CD4-positive, alpha-beta T cell treated with Interferon alpha-2 for 1 hour (primary cell): ENCODE data around the gene PRAME.
"Not testable (repeated sequence)": the region's sequence is repeated elsewhere in the genome, so short reads cannot be mapped to it uniquely, and the experiment has no call there.

ENCODE experiments used
- DNase-seq, 2 donors: peaks; one replicate each; pipeline ENCODE4 v3.0.0-alpha.2; 2020 to 2022

Gene PRAME

DNA sequence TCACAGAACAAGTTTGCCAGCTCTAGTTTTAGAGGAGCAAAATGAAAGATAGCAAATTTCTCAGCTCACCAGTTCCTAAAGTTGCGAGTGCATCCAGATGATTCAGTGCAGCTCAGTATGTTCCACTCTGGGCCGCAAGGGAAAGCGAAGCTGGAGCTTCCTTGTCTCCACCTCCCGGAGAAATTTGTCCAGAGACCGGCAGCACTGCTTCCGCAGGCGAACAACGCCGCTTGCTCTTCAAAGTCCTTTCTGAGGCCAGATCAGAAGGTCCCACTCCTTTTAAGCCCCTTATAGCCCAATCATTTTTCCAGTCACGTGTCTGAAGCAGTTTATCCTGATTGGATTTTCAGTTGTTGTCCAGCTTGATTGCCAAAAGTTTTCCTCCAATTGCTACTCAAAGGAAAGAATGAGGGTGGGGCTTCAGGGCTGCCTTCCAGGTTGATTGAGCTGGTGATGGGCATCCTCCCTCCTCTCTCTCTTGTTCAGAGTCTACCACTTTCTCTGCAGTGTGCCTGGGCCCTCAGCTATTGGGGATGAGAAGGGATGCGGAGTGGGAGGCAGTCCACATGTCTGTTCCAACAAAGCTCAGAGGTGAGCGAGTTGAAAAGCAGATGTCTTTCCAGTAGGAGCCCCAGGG, 38.9 kb downstream of the PRAME start, which contains the start of gene ZNF280A:
ZNF280A (minus strand) TSS at position 251 of the 637 bp plus-strand sequence. CDS start 4,640 bp downstream, outside the sequence.
- no peak for DNase-seq

- no peak for DNase-seq
These were observed 39.5 kb downstream of the PRAME start for GRCh38 chr22:22519591-22519990.

DNA sequence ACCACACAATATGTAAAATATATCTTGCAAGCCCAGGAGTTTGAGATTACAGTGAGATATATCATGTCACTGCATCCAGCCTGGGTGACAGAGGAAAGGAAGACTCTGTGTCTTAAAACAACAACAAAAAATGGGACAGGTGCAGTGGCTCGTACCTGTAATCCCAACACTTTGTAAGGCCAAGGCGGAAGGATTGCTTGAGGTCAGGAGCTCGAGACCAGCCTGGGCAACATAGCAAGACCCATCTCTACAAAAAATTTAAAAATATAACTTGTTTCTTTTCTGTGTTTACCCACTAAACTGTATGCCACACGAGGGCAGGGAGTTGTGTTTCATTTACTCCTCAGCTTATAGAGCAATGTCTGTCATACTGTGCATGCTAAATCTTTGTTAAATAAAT, 42.1 kb downstream of the PRAME start:
- no peak for DNase-seq

- no peak for DNase-seq
These were observed 43.2 kb downstream of the PRAME start for GRCh38 chr22:22515890-22516289.

DNA sequence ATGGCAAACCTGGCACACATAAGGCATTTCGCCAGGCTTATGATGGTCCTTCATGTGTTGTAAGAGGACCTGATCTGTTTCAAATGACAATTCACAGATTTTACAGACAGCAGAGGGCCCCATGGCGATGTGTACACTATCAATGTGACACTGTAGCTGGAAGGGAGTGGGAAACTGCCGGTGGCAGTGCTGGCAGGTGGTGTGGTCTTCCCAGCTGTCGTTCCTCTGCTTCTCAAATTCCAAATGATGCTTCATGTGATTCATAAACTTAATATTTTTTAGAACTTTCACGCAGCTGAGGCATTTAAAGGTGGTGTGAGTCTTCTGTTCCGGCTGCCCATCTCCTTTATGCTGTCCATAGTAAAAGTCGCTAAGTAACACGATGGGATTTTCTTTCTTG, 44.6 kb downstream of the PRAME start:
- DNase-seq, result not testable (repeated sequence)

DNA sequence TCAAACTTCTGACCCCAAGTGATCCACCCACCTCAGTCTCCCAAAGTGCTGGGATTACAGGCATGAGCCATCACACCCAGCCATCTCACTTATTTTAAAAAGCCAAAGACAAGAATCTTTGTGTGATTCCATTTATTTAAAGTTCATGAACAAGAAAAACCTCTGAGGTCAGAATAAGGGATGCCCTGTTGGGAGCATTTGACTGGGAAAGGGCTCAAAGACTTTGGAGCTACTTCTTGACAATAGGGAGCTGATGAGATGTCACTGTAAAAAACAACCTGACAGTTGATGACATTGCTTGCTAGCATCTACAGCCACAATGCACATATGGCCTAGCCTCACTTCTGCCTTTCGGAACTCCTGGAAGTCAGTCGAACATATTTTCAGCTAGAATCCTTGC, 45.4 kb downstream of the PRAME start:
- no peak for DNase-seq

- no peak for DNase-seq
These were observed 46.1 kb downstream of the PRAME start for GRCh38 chr22:22512951-22513350.

- not testable (repeated sequence) for DNase-seq
These were observed 48.2 kb downstream of the PRAME start for GRCh38 chr22:22510833-22511232.

GRCh38 chr22:22509912-22510311, 49.2 kb downstream of the PRAME start:
- not testable (repeated sequence) for DNase-seq

GRCh38 chr22:22508274-22509176, 50.5 kb downstream of the PRAME start, which contains the start of gene ZNF280B:
TSS of gene ZNF280B (minus strand) at chr22:22508742. CDS start at chr22:22489398, 19,344 bp downstream.
- DNase-seq, result peak; percentile 80 to 87

GRCh38 chr22:22507743-22508273, 51.3 kb downstream of the PRAME start:
- no peak for DNase-seq

GRCh38 chr22:22506736-22507135, 52.3 kb downstream of the PRAME start:
- DNase-seq, result no peak

DNA sequence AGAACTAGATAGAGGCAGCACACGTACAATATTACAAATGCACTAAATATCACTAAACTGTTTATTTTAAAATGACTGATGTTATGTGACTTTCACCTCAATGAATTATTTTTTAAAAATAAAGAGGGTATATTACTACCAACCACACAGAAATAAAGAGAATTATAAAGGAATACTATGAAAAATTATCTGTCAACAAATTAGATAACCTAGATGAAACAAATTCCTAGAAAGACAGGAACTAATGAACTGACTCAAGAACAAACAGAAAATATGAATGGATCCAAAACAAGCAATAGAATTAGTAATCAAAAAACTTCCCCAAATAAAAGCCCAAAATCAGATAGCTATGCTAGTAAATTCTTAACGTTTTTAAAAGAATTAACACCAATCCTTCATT, 60.8 kb downstream of the PRAME start:
- DNase-seq, result no peak
